Fibroblast of pulmonary artery (primary cell): ENCODE measurements around the gene SH3TC1.
A peak's percentile ranks its signal among the peaks of the same experiment; 100 is the strongest.

Source experiments
- DNase-seq: peaks from one replicate; pipeline ENCODE4 v3.0.0-alpha.2; 2010; ENCODE audit warnings: low read depth
- H3K4me3 ChIP-seq: replicated peaks from 2 replicates; pipeline ENCODE4 v1.5.1; 2011; ENCODE audit warnings: low read depth, mild to moderate bottlenecking, control low read depth, low read length, moderate library complexity
- CTCF ChIP-seq: IDR thresholded peaks from 2 replicates; pipeline ENCODE4 v1.5.1; 2011; ENCODE audit warnings: mild to moderate bottlenecking, control low read depth, low read length, inconsistent platforms; ENCODE audit errors: missing control alignments

Gene SH3TC1

GRCh38 chr4:8158710-8159536 is 40.2 kb upstream of the SH3TC1 start, which contains the start of gene ABLIM2:
Gene ABLIM2 (minus strand): TSS chr4:8158813. CDS start chr4:8158689, 124 bp downstream.
- no peak for TF ChIP-seq CTCF
- DNase-seq, result peak; percentile 98
- H3K4me3 ChIP-seq, result peak within 1 kb of the TSS; percentile 91

- DNase-seq, result no peak
- no peak for TF ChIP-seq CTCF
Measured at GRCh38 chr4:8159537-8160232, 39.4 kb upstream of the SH3TC1 start.

DNA sequence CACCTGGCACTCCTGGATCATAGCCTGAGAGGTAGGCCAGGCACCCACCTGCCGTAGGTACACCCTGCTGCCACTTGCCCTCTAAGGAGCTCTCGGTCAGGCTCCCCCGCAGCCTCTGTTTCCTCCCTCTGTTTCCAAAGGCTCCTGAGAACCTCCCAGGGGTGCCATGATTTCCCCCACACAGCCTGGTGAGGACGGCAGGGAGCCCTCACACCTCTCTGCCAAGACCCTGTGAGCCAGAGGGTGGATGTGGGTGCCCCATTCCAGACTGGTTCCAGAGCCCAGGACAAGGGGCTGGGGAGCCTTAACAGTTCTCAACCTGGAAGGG is 38.9 kb upstream of the SH3TC1 start:
- no peak overlapping the region for H3K4me3 ChIP-seq
- no peak for DNase-seq
- TF ChIP-seq CTCF, result no peak

More at GRCh38 chr4:8159537-8160232, 39.4 kb upstream of the SH3TC1 start:
- H3K4me3 ChIP-seq, result peak overlapping the region; percentile 91

GRCh38 chr4:8160572-8160971 is 38.5 kb upstream of the SH3TC1 start:
- H3K4me3 ChIP-seq, result no peak overlapping the region
- no peak for TF ChIP-seq CTCF
- DNase-seq, result no peak

- no peak for TF ChIP-seq CTCF
- H3K4me3 ChIP-seq, result no peak overlapping the region
- no peak for DNase-seq
Measured at GRCh38 chr4:8162625-8163024, 36.5 kb upstream of the SH3TC1 start.

DNA sequence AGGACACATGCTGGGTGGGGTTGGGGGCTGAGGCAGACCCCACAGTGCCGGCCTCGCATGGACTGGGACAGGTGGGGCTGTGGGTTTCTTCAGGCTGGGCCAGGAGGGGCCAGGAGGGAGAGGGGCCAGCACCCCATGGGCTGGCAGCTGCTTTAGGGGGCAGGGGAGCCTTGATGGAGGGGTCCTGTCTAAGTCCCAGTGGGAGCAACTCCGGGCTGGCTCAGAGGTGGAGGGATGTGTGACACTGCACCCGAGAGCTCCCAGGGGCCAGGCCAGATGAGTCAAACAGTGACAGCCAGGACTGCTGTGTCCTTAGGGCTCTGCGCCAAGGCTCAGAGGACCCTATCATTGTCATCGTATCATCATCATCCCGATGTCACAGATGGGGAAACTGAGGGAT is 36.1 kb upstream of the SH3TC1 start:
- no peak for TF ChIP-seq CTCF
- no peak for DNase-seq
- no peak overlapping the region for H3K4me3 ChIP-seq
